Fibroblast of lung (primary cell): ENCODE measurements around the gene INS.

Experiments used
- CTCF ChIP-seq, 2 donors: IDR thresholded peaks in 1 of 2; conservative IDR thresholded peaks in 1 of 2; 1 replicate in 1 of 2; 2 replicates in 1 of 2; pipeline ENCODE4 v1.5.1; 2011 to 2012; ENCODE audit warnings: low read length in 2 of 2, control low read depth in 1 of 2, inconsistent platforms in 1 of 2, low read depth in 1 of 2, mild to moderate bottlenecking in 1 of 2
- EZH2 ChIP-seq: IDR thresholded peaks from 2 replicates; pipeline ENCODE4 v1.5.1; 2012; ENCODE audit warnings: low read length, control low read depth, mild to moderate bottlenecking; ENCODE audit errors: missing control alignments

- TF ChIP-seq CTCF (conservative IDR thresholded peaks at IDR 0.05 in 1 of 2, IDR thresholded peaks at IDR 0.05 in 1 of 2; ENCODE audit: low read depth in 1 of 2, low read length in 2 of 2) (no peak), EZH2 (no peak)
These were observed 10.6 kb upstream of the INS start, which contains the start of gene TH for GRCh38 chr11:2171591-2172003.
